IPS DF 6.9 (cell line): ENCODE data around the gene BCL7C.
"Not testable (repeated sequence)": the region's sequence is repeated elsewhere in the genome, so short reads cannot be mapped to it uniquely, and the experiment has no call there.

Source experiments
- DNase-seq: peaks from one replicate; pipeline ENCODE4 v3.0.0-alpha.2; 2013; ENCODE audit warnings: low read depth, low spot score
- H3K27ac ChIP-seq: one replicate; pipeline ENCODE4 v1.5.1; 2013; ENCODE audit warnings: low read length, control low read depth
- H3K27me3 ChIP-seq: 2 replicates; pipeline ENCODE4 v1.6.1; 2013; ENCODE audit warnings: mild to moderate bottlenecking, low read length; ENCODE audit not compliant: control insufficient read depth, insufficient read depth
- H3K36me3 ChIP-seq: 2 replicates; pipeline ENCODE4 v1.6.1; 2013; ENCODE audit warnings: low read length; ENCODE audit not compliant: control insufficient read depth, insufficient read depth
- H3K4me1 ChIP-seq: 2 replicates; pipeline ENCODE4 v1.6.1; 2013; ENCODE audit warnings: low read length; ENCODE audit not compliant: control insufficient read depth, insufficient read depth
- H3K4me3 ChIP-seq: 2 replicates; pipeline ENCODE4 v1.5.1; 2013; ENCODE audit warnings: mild to moderate bottlenecking, low read length
- H3K9me3 ChIP-seq: 2 replicates; pipeline ENCODE4 v1.6.1; 2013; ENCODE audit warnings: low read length, inconsistent platforms; ENCODE audit not compliant: control insufficient read depth, insufficient read depth
- WGBS: extraction: QIAGEN DNeasy Blood & Tissue Kit; methylation state at CpG from one replicate; pipeline ENCODE4 v1.1.7; 2013; ENCODE audit warnings: mixed read lengths, missing lambda C conversion rate; ENCODE audit not compliant: insufficient read length, insufficient coverage; 5-methylcytosine and 5-hydroxymethylcytosine counted together

Gene BCL7C

GRCh38 chr16:30894540-30895368 is 877 bp upstream of the BCL7C start:
- Histone ChIP-seq H3K4me3 (peak overlapping the region; percentile 29; the same call in 1 of the 2 replicates), H3K9me3 (no peaks in the 10 kb centered on the region), H3K27ac (no peak overlapping the region), H3K4me1 (peaks cover 5% of the 10 kb centered on the region), H3K36me3 (no peaks in the 10 kb centered on the region), H3K27me3 (no peaks in the 10 kb centered on the region)
- no peak for DNase-seq
- no CpG with 5 or more reads among the region's 16 CpGs for WGBS

GRCh38 chr16:30893417-30893743 is 497 bp downstream of the BCL7C start:
- Histone ChIP-seq H3K27ac (no peak overlapping the region), H3K9me3 (no peaks in the 10 kb centered on the region), H3K4me3 (peak overlapping the region; percentile 68), H3K4me1 (peaks cover 5% of the 10 kb centered on the region), H3K36me3 (no peaks in the 10 kb centered on the region), H3K27me3 (no peaks in the 10 kb centered on the region)
- WGBS = no CpG with 5 or more reads among the region's 11 CpGs
- DNase-seq = no peak

GRCh38 chr16:30892670-30893416 is 1.0 kb downstream of the BCL7C start:
- DNase-seq = no peak
- H3K9me3 ChIP-seq = no peaks in the 10 kb centered on the region
- no peaks in the 10 kb centered on the region for H3K36me3 ChIP-seq
- no CpG with 5 or more reads among the region's 20 CpGs for WGBS
- H3K27ac ChIP-seq = no peak overlapping the region
- H3K4me3 ChIP-seq = no peak overlapping the region; the same call in 1 of the 2 replicates
- no peaks in the 10 kb centered on the region for H3K27me3 ChIP-seq
- peaks cover 5% of the 10 kb centered on the region for H3K4me1 ChIP-seq

- not testable (repeated sequence) for DNase-seq, H3K36me3 ChIP-seq, H3K4me3 ChIP-seq, H3K27ac ChIP-seq, H3K4me1 ChIP-seq, H3K27me3 ChIP-seq, H3K9me3 ChIP-seq
- no CpG with 5 or more reads among the region's 15 CpGs for WGBS
Observed at GRCh38 chr16:30891043-30891823, 2.6 kb downstream of the BCL7C start.

GRCh38 chr16:30889721-30890120 is 4.2 kb downstream of the BCL7C start:
- Histone ChIP-seq H3K27me3 (no peaks in the 10 kb centered on the region), H3K4me1 (0 out of 2 replicates have a peak, but pooled peaks cover 2% of the 10 kb centered on the region), H3K27ac (no peak overlapping the region), H3K4me3 (no peak overlapping the region), H3K36me3 (peaks cover 3% of the 10 kb centered on the region; the same call in 1 of the 2 replicates), H3K9me3 (no peaks in the 10 kb centered on the region)
- WGBS = no CpG with 5 or more reads among the region's 5 CpGs
- no peak for DNase-seq

GRCh38 chr16:30888856-30889499 is 4.9 kb downstream of the BCL7C start:
- no peaks in the 10 kb centered on the region for H3K27me3 ChIP-seq
- no CpG with 5 or more reads among the region's 8 CpGs for WGBS
- no peak overlapping the region for H3K4me3 ChIP-seq
- 0 out of 2 replicates have a peak, but pooled peaks cover 2% of the 10 kb centered on the region for H3K4me1 ChIP-seq
- no peak for DNase-seq
- peaks cover 3% of the 10 kb centered on the region; the same call in 1 of the 2 replicates for H3K36me3 ChIP-seq
- no peak overlapping the region for H3K27ac ChIP-seq
- no peaks in the 10 kb centered on the region for H3K9me3 ChIP-seq

- H3K36me3 ChIP-seq = peaks cover 3% of the 10 kb centered on the region; the same call in 1 of the 2 replicates
- DNase-seq = no peak
- no peaks in the 10 kb centered on the region for H3K9me3 ChIP-seq
- no peaks in the 10 kb centered on the region for H3K27me3 ChIP-seq
- H3K27ac ChIP-seq = no peak overlapping the region
- no peak overlapping the region for H3K4me3 ChIP-seq
- no CpG with 5 or more reads among the region's 9 CpGs for WGBS
- no peaks in the 10 kb centered on the region for H3K4me1 ChIP-seq
Observed at GRCh38 chr16:30887927-30888326, 6.0 kb downstream of the BCL7C start.

GRCh38 chr16:30886145-30886544 is 7.7 kb downstream of the BCL7C start:
- Histone ChIP-seq H3K27ac (no peak overlapping the region), H3K4me1 (no peaks in the 10 kb centered on the region), H3K4me3 (no peak overlapping the region), H3K27me3 (no peaks in the 10 kb centered on the region), H3K36me3 (peaks cover 3% of the 10 kb centered on the region; the same call in 1 of the 2 replicates), H3K9me3 (no peaks in the 10 kb centered on the region)
- WGBS = no CpG with 5 or more reads among the region's 1 CpG
- DNase-seq = no peak

- DNase-seq = no peak
- WGBS = no CpG with 5 or more reads among the region's 9 CpGs
Observed at GRCh38 chr16:30885196-30885595, 8.7 kb downstream of the BCL7C start.

GRCh38 chr16:30884760-30885159 is 9.1 kb downstream of the BCL7C start:
- Histone ChIP-seq H3K27me3 (no peaks in the 10 kb centered on the region), H3K4me1 (no peaks in the 10 kb centered on the region), H3K9me3 (no peaks in the 10 kb centered on the region), H3K36me3 (peaks cover 3% of the 10 kb centered on the region; the same call in 1 of the 2 replicates), H3K27ac (no peak overlapping the region), H3K4me3 (no peak overlapping the region)
- DNase-seq = no peak
- WGBS = no CpG with 5 or more reads among the region's 3 CpGs

More at GRCh38 chr16:30885196-30885595, 8.7 kb downstream of the BCL7C start:
- no peaks in the 10 kb centered on the region for H3K9me3 ChIP-seq
- no peaks in the 10 kb centered on the region for H3K4me1 ChIP-seq
- peaks cover 3% of the 10 kb centered on the region; the same call in 1 of the 2 replicates for H3K36me3 ChIP-seq
- H3K27ac ChIP-seq = no peak overlapping the region
- H3K27me3 ChIP-seq = no peaks in the 10 kb centered on the region
- H3K4me3 ChIP-seq = no peak overlapping the region
